Uterus (tissue), 4 donors: Measurements from ENCODE around the gene SNRPE. TPM values are rescaled to one million over a fixed set of nuclear protein-coding genes. Genes with fewer than 3 reads are reported as not detected.

Source experiments
- DNase-seq, 2 donors: peaks; one replicate each; pipeline ENCODE4 v3.0.0-alpha.2; 2019 to 2020
- H3K27ac ChIP-seq, 2 donors: fragments of 200-600 bp; sonication (generic); 1 replicate in 1 of 2; 2 replicates in 1 of 2; pipeline ENCODE4 v1.5.1; 2016 to 2018
- H3K27me3 ChIP-seq, 2 donors: fragments of 200-600 bp; sonication (generic); one replicate each; pipeline ENCODE4 v1.5.1; 2018 to 2019; ENCODE audit warnings: control low read depth in 1 of 2
- H3K36me3 ChIP-seq, 2 donors: fragments of 200-600 bp; sonication (generic); one replicate each; pipeline ENCODE4 v1.5.1; 2019; ENCODE audit warnings: control low read depth in 1 of 2
- H3K4me1 ChIP-seq, 2 donors: fragments of 200-600 bp; sonication (generic); one replicate each; pipeline ENCODE4 v1.5.1; 2018 to 2019; ENCODE audit warnings: control low read depth in 1 of 2
- H3K4me3 ChIP-seq, 2 donors: fragments of 200-600 bp; sonication (generic); 1 replicate in 1 of 2; 2 replicates in 1 of 2; pipeline ENCODE4 v1.5.1; 2018 to 2019; ENCODE audit warnings: mild to moderate bottlenecking in 1 of 2
- H3K9me3 ChIP-seq, 2 donors: fragments of 200-600 bp; sonication (generic); one replicate each; pipeline ENCODE4 v1.5.1; 2019; ENCODE audit warnings: control low read depth in 1 of 2
- CTCF ChIP-seq, 4 experiments: fragments of 200-600 bp in 2 of 4; fragments of 450-650 bp in 2 of 4; sonication (generic) in 2 of 4; IDR thresholded peaks; one replicate each; pipeline ENCODE4 v1.5.1; 2016 to 2019; ENCODE audit warnings: antibody characterized with exemption in 4 of 4, mild to moderate bottlenecking in 2 of 4, moderate library complexity in 1 of 4
- POLR2A ChIP-seq, 2 donors: fragments of 450-650 bp; IDR thresholded peaks; one replicate each; pipeline ENCODE4 v1.6.1; 2016; ENCODE audit warnings: antibody characterized with exemption in 2 of 2, mild to moderate bottlenecking in 1 of 2, moderate library complexity in 1 of 2
- intact Hi-C: fragments of 100-400 bp; cut with DNase I; formaldehyde crosslinking; loops from one replicate; pipeline ENCODE4 v1.15.1; 2023; ENCODE audit warnings: low total_unique reads
- total RNA-seq, 4 donors: library from RNA; depleted of rRNA in 3 of 4; stranded (reverse); fragments of >200 nt in 3 of 4; gene quantifications; one replicate each; pipeline versions ENCODE4 v1.1.0 to v1.2.4, GENCODE V29; 2014 to 2023
- donor health status: DM: yes; HTN: yes; CAD: no.

Gene SNRPE
- total RNA-seq, 4 donors from 2014 or later = 32.5 to 105 (median 103) TPM

- Histone ChIP-seq H3K27me3 (no peaks in the 10 kb centered on the region), H3K27ac (peak overlapping the region; percentile 62 to 64), H3K9me3 (no peaks in the 10 kb centered on the region), H3K4me1 (no peaks in the 10 kb centered on the region), H3K36me3 (no peaks in the 10 kb centered on the region), H3K4me3 (peak overlapping the region; percentile 71 to 90)
- intact Hi-C loops = loop anchor here (2.0 kb wide), 1 partner anchor 268 kb away; no protein-coding TSS in a partner anchor
- TF ChIP-seq CTCF (IDR thresholded peaks at IDR 0.05) (no peak), POLR2A (IDR thresholded peaks at IDR 0.05) (no peak)
- peak; percentile 35 to 43 for DNase-seq
These were observed 888 bp upstream of the SNRPE start for GRCh38 chr1:203860396-203861025.

GRCh38 chr1:203867802-203868201 lies 6.4 kb downstream of the SNRPE start:
- no peak overlapping the region for H3K27ac ChIP-seq
- no peaks in the 10 kb centered on the region for H3K27me3 ChIP-seq
- H3K9me3 ChIP-seq = no peaks in the 10 kb centered on the region
- H3K4me3 ChIP-seq = no peak overlapping the region
- H3K36me3 ChIP-seq = no peaks in the 10 kb centered on the region
- DNase-seq = no peak
- TF ChIP-seq POLR2A (IDR thresholded peaks at IDR 0.05) (no peak), CTCF (IDR thresholded peaks at IDR 0.05) (no peak)
- no peaks in the 10 kb centered on the region for H3K4me1 ChIP-seq
- intact Hi-C loops = no loop called here

- H3K9me3 ChIP-seq = no peaks in the 10 kb centered on the region
- H3K27me3 ChIP-seq = no peaks in the 10 kb centered on the region
- no peaks in the 10 kb centered on the region for H3K4me1 ChIP-seq
- DNase-seq = no peak
- H3K27ac ChIP-seq = peak overlapping the region in 1 of 2 donors; percentile 59
- H3K4me3 ChIP-seq = no peak overlapping the region
- intact Hi-C loops = no loop called here
- no peak for TF ChIP-seq POLR2A (IDR thresholded peaks at IDR 0.05)
- TF ChIP-seq CTCF (IDR thresholded peaks at IDR 0.05) = no peak
- H3K36me3 ChIP-seq = no peaks in the 10 kb centered on the region
These were observed 8.8 kb downstream of the SNRPE start for GRCh38 chr1:203870245-203870644.

GRCh38 chr1:203871114-203871880 lies 9.9 kb downstream of the SNRPE start:
- peak; percentile 78 to 99 (median 92) for TF ChIP-seq CTCF (IDR thresholded peaks at IDR 0.05)
- no peak for TF ChIP-seq POLR2A (IDR thresholded peaks at IDR 0.05)
- intact Hi-C loops = no loop called here
- Histone ChIP-seq H3K27ac (peak overlapping the region in 1 of 2 donors; percentile 59), H3K4me3 (no peak overlapping the region), H3K4me1 (no peaks in the 10 kb centered on the region), H3K27me3 (no peaks in the 10 kb centered on the region), H3K36me3 (no peaks in the 10 kb centered on the region), H3K9me3 (no peaks in the 10 kb centered on the region)
- peak; percentile 23 to 47 for DNase-seq

GRCh38 chr1:203873094-203873493 lies 11.7 kb downstream of the SNRPE start:
- intact Hi-C loops = no loop called here

More at GRCh38 chr1:203873094-203873493, 11.7 kb downstream of the SNRPE start:
- no peak overlapping the region for H3K27ac ChIP-seq
- H3K27me3 ChIP-seq = no peaks in the 10 kb centered on the region
- no peak overlapping the region for H3K4me3 ChIP-seq
- TF ChIP-seq POLR2A (IDR thresholded peaks at IDR 0.05) (no peak), CTCF (IDR thresholded peaks at IDR 0.05) (no peak)
- H3K36me3 ChIP-seq = no peaks in the 10 kb centered on the region
- H3K9me3 ChIP-seq = no peaks in the 10 kb centered on the region
- no peak for DNase-seq
- H3K4me1 ChIP-seq = no peaks in the 10 kb centered on the region
